SH-SY5Y (cell line): ENCODE data around the gene GLMN.

ENCODE experiments used
- GATA2 ChIP-seq: IDR thresholded peaks from 2 replicates; pipeline ENCODE4 v1.6.1; 2011; ENCODE audit warnings: mild to moderate bottlenecking, low read depth, low read length
- GATA3 ChIP-seq: IDR thresholded peaks from 2 replicates; pipeline ENCODE4 v1.6.1; 2011; ENCODE audit warnings: low read depth, mild to moderate bottlenecking, low read length, moderate library complexity

DNA sequence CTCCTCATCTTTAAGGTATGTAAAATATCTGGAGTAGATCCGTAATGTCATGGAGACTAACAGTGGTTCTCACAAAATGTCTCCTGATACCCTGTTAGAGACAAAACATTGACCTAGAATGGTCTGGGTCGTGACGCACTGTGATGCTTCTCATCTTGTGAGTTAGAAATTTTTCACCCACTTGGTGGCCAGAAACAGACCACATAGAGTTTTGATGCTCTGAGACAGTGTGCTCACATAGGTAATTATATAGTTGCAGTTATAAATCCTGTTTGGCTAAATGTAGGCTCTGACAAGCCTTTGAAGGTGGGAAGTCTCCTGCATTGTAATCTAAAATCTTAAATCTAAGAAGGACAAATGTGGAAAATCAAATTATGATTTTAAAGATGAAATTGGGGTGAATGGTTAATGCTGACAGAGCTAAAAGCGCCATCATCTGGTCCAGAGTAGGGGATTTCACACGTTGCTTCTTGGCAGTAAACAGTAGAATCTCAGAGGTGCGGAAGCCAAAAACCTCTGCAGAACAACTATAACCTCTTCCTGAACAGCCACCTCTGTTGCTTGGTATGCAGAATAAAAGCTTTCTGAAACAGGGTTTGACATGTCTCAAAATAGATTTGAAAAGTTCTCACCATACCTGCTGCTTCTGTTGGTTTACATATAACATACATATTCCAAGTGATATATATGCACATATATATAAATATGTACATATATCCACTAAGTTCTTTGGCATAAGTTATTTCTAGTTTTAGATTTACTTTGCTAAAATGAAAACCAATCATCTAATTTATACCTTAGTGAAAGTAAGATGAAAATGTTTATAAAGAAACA, 17.2 kb upstream of the GLMN start:
- TF ChIP-seq GATA2 = no peak
- no peak for TF ChIP-seq GATA3
